Measurements from ENCODE around the gene CRTC1.
A peak's percentile ranks its signal among the peaks of the same experiment; 100 is the strongest.

CRTC1 gene

DNA sequence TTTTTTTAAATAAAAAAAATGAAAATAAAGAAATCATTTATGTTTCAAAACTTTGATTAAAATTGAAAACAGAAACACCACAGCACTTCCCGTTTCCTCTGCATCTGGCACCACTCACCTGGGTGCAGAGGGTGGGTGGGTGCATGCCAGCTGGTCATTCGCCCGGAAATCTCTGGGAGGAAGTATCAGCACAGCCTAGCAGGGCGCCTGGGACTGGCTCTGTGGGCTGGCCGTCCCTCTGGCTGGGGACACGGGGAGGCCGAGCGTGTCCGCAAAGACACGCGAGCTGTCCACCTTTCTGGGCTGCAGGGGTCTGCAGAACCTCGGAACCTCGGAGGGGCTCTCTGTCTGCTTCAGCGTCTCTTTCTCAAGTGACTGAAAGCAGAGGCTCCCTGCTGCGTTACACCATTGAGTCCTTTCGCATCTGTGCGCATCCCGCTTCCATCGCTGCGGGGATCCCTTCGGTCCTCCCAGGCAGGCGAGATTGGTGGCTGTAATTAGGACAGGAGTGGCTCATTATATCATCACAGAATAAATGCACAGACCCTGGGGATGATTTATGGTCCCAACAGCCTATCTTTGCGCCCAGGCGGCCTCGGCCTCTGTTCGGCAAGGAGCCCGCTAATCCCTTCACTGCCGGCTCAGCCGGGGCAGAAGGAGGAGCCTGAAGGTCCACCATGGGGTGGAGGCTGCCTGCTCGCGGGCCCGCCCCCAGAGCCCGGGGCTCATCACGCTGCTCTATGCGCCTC, 17.2 kb downstream of the CRTC1 start:
- H3K4me3 Mint-ChIP-seq, result peak overlapping the region; percentile 72
- H3K27me3 Mint-ChIP-seq, result no peaks in the 10 kb centered on the region
- no peaks in the 10 kb centered on the region for H3K9me3 Mint-ChIP-seq
- H3K4me1 Mint-ChIP-seq, result peaks cover 42% of the 10 kb centered on the region
- H3K27ac Mint-ChIP-seq, result peak overlapping the region; percentile 59
- H3K36me3 Mint-ChIP-seq, result no peaks in the 10 kb centered on the region

- H3K36me3 Mint-ChIP-seq, result no peaks in the 10 kb centered on the region
- H3K4me3 Mint-ChIP-seq, result peak overlapping the region; percentile 72
- H3K27ac Mint-ChIP-seq, result no peak overlapping the region
- peaks cover 38% of the 10 kb centered on the region for H3K4me1 Mint-ChIP-seq
- H3K9me3 Mint-ChIP-seq, result no peaks in the 10 kb centered on the region
- no peaks in the 10 kb centered on the region for H3K27me3 Mint-ChIP-seq
Measured at GRCh38 chr19:18701250-18701608, 17.7 kb downstream of the CRTC1 start.

DNA sequence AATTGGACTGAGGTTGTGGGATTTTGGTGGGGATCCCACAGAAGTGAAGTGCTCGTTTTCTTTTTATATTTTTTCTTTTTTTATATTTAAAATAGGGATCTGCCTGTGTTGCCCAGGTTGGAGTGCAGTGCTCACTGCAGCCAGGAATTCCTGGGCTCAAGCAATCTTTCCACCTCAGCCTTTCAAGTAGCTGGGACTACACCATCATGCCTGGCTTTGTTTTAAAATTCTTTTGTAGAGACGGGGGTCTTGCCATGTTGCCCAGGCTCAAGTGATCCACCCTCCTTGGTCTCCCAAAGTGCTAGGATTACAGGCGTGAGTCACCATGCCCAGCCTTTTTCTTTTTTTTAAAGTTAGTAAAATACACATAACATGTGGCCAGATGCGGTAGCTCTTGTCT, 20.6 kb downstream of the CRTC1 start:
- H3K27me3 Mint-ChIP-seq, result no peaks in the 10 kb centered on the region
- no peaks in the 10 kb centered on the region for H3K36me3 Mint-ChIP-seq
- H3K4me3 Mint-ChIP-seq, result no peak overlapping the region
- H3K27ac Mint-ChIP-seq, result no peak overlapping the region
- H3K4me1 Mint-ChIP-seq, result peaks cover 46% of the 10 kb centered on the region
- H3K9me3 Mint-ChIP-seq, result no peaks in the 10 kb centered on the region

DNA sequence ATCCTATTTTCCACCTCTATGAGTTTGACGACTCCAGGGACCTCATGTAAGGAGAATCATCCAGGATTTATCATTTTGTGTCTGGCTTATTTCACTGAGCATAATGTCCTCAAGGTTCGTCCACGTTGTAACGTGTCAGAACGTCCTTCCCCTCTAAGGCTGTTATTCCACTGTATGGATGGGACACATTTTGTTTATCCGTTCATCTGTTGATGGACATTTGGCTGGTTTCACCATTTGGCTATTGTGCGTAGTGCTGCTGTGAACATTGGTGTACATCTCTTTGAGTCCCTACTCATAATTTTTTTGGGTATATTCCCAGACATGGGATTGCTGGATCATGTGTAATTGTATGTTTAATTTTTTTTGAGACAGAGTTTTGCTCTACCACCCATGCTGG, 21.5 kb downstream of the CRTC1 start:
- H3K4me3 Mint-ChIP-seq, result no peak overlapping the region
- H3K27me3 Mint-ChIP-seq, result no peaks in the 10 kb centered on the region
- peaks cover 36% of the 10 kb centered on the region for H3K4me1 Mint-ChIP-seq
- H3K9me3 Mint-ChIP-seq, result no peaks in the 10 kb centered on the region
- no peaks in the 10 kb centered on the region for H3K36me3 Mint-ChIP-seq
- no peak overlapping the region for H3K27ac Mint-ChIP-seq

DNA sequence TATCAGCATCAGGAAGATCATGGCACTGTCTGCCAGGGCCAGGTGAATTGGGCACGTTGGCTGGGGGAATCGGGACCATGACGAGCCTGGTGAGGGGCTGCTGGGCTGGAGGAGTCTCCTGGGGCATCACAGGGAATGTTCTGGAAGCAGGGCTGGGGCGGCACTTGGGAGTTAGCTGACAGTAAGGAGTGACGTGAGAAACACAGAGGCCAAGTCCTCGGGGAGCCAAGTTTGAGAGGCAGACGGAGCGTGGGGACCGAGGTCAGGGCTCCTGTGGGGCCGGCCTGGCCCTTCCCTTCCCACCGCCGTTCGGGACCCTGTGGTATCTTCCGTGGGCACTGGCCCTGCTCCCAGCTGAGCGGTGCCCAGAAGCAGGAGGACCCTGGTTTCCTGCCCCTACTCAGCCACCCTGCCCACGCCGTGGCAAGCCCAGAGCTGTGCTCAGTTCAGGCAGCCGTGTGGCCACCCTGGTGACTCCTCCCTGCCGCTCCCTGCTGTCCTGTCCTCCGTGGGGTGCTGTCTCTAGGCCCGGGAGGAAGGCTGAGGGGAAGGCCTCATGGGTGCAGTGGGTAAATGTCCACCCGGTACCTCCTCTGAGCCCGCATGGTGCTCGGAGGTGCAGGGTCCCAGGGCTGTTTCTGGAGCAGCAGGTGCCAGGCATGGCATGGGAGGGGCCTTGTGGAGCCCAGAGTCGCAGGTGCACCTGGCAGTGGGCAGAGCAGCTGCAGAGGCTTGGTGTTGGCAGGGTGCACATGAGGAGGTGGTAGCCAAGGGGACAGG, 25.2 kb downstream of the CRTC1 start:
- H3K27ac Mint-ChIP-seq, result no peak overlapping the region
- no peaks in the 10 kb centered on the region for H3K27me3 Mint-ChIP-seq
- peaks cover 26% of the 10 kb centered on the region for H3K4me1 Mint-ChIP-seq
- H3K9me3 Mint-ChIP-seq, result no peaks in the 10 kb centered on the region
- H3K36me3 Mint-ChIP-seq, result no peaks in the 10 kb centered on the region
- H3K4me3 Mint-ChIP-seq, result no peak overlapping the region

- Mint-ChIP-seq H3K27me3 (no peaks in the 10 kb centered on the region), H3K36me3 (no peaks in the 10 kb centered on the region), H3K27ac (no peak overlapping the region), H3K4me1 (peaks cover 26% of the 10 kb centered on the region), H3K9me3 (no peaks in the 10 kb centered on the region), H3K4me3 (no peak overlapping the region)
Measured at GRCh38 chr19:18709546-18709945, 26.1 kb downstream of the CRTC1 start.

DNA sequence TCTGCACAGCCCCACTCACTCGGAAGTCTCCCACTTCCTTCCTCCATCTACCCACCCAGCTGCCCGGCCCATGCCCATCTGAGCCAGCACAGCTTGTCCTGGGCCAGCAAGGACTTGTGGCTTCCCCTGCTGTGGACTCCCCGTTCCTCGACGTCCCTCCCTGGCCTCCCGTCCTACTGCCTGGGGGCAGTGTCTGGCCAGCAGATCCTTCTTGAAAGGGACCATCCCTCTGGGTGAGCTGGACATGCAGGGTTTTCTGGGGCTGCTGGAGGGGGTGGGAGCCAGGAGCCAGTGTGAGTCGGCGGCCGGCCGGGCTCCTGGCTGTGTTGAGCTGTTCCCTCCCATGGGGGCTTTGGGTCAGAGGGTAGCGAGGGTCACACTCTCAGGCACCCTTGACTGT, 26.7 kb downstream of the CRTC1 start:
- no peak overlapping the region for H3K4me3 Mint-ChIP-seq
- peaks cover 30% of the 10 kb centered on the region for H3K4me1 Mint-ChIP-seq
- H3K9me3 Mint-ChIP-seq, result no peaks in the 10 kb centered on the region
- H3K27me3 Mint-ChIP-seq, result no peaks in the 10 kb centered on the region
- H3K36me3 Mint-ChIP-seq, result no peaks in the 10 kb centered on the region
- no peak overlapping the region for H3K27ac Mint-ChIP-seq

- H3K9me3 Mint-ChIP-seq, result no peaks in the 10 kb centered on the region
- H3K4me3 Mint-ChIP-seq, result no peak overlapping the region
- H3K4me1 Mint-ChIP-seq, result peaks cover 32% of the 10 kb centered on the region
- no peak overlapping the region for H3K27ac Mint-ChIP-seq
- no peaks in the 10 kb centered on the region for H3K27me3 Mint-ChIP-seq
- H3K36me3 Mint-ChIP-seq, result no peaks in the 10 kb centered on the region
Measured at GRCh38 chr19:18710996-18711751, 27.7 kb downstream of the CRTC1 start.

GRCh38 chr19:18711893-18712292, 28.4 kb downstream of the CRTC1 start:
- Mint-ChIP-seq H3K9me3 (no peaks in the 10 kb centered on the region), H3K27ac (no peak overlapping the region), H3K4me3 (no peak overlapping the region), H3K36me3 (no peaks in the 10 kb centered on the region), H3K27me3 (no peaks in the 10 kb centered on the region), H3K4me1 (peaks cover 31% of the 10 kb centered on the region)

DNA sequence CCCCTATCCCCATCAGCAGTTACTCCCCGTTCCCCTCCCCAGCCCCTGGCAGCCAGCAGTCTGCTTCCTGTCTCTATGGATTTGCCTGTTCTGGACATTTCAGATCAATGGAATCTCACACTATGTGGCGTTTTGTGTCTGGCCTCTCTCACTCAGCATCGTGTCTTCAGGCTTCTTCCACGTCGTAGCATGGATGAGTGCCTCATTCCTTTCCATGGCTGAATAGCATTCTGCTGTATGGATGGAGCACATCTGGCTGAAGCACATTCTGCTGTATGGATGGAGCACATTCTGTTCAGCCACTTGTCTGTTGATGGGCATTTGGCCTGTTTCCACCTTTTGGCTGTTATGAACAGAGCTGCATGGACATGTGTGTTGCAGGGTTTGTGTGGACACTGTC, 29.5 kb downstream of the CRTC1 start:
- no peaks in the 10 kb centered on the region for H3K9me3 Mint-ChIP-seq
- no peaks in the 10 kb centered on the region for H3K36me3 Mint-ChIP-seq
- H3K27ac Mint-ChIP-seq, result no peak overlapping the region
- H3K4me3 Mint-ChIP-seq, result no peak overlapping the region
- H3K27me3 Mint-ChIP-seq, result no peaks in the 10 kb centered on the region
- H3K4me1 Mint-ChIP-seq, result peaks cover 22% of the 10 kb centered on the region

GRCh38 chr19:18713550-18714117, 30.2 kb downstream of the CRTC1 start:
- Mint-ChIP-seq H3K27ac (no peak overlapping the region), H3K9me3 (no peaks in the 10 kb centered on the region), H3K36me3 (no peaks in the 10 kb centered on the region), H3K4me3 (no peak overlapping the region), H3K4me1 (peaks cover 19% of the 10 kb centered on the region), H3K27me3 (no peaks in the 10 kb centered on the region)

DNA sequence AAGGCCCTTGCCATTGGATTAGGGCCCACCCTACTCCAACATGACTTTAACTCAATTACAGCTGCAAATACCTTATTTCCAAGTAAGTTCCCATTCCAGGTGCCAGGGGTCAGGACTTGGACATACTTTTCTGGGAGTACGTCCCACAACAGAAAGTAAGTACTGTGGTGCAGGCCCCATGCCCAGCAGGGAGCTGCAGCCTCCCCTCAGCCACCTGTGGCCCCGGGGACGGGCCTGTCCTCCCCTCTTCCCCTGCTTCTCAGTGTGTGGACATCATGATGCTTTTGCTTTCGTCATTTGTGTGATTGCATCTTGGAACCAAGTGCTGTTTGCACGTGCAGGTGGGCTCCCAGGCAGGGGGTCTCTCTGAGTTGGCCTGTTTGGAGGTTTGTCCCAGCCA, 31.9 kb downstream of the CRTC1 start:
- Mint-ChIP-seq H3K9me3 (no peaks in the 10 kb centered on the region), H3K27me3 (no peaks in the 10 kb centered on the region), H3K27ac (no peak overlapping the region), H3K4me3 (no peak overlapping the region), H3K36me3 (no peaks in the 10 kb centered on the region), H3K4me1 (peaks cover 21% of the 10 kb centered on the region)

DNA sequence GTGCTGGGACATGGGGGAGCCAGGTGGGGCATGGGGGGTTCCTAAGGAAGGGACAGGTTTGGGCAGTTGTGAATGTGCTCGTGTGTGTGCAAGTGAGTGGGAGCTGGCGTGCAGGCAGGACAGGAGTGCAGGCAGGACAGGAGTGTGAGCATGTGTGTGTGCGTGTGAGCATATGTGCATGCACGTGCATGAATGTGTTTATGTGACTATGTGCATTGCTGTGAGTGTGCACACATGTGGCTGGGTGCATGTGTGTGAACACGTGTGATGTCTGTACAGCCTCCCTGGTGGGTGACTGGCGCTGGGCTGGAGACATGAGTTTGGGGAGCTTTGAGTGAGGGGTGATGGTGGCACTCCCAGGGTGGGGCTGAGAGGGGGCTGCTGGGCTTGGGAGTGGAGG, 33.4 kb downstream of the CRTC1 start:
- H3K4me1 Mint-ChIP-seq, result peaks cover 21% of the 10 kb centered on the region
- no peak overlapping the region for H3K27ac Mint-ChIP-seq
- no peaks in the 10 kb centered on the region for H3K27me3 Mint-ChIP-seq
- no peaks in the 10 kb centered on the region for H3K9me3 Mint-ChIP-seq
- H3K4me3 Mint-ChIP-seq, result no peak overlapping the region
- no peaks in the 10 kb centered on the region for H3K36me3 Mint-ChIP-seq

- H3K4me3 Mint-ChIP-seq, result no peak overlapping the region
Measured at GRCh38 chr19:18717601-18718000, 34.1 kb downstream of the CRTC1 start.

GRCh38 chr19:18718015-18718526, 34.6 kb downstream of the CRTC1 start:
- Mint-ChIP-seq H3K27me3 (no peaks in the 10 kb centered on the region), H3K36me3 (no peaks in the 10 kb centered on the region), H3K27ac (peak overlapping the region; percentile 43), H3K4me3 (no peak overlapping the region), H3K4me1 (peaks cover 21% of the 10 kb centered on the region), H3K9me3 (no peaks in the 10 kb centered on the region)

More at GRCh38 chr19:18717601-18718000, 34.1 kb downstream of the CRTC1 start:
- no peak overlapping the region for H3K27ac Mint-ChIP-seq
- H3K27me3 Mint-ChIP-seq, result no peaks in the 10 kb centered on the region
- no peaks in the 10 kb centered on the region for H3K36me3 Mint-ChIP-seq
- H3K9me3 Mint-ChIP-seq, result no peaks in the 10 kb centered on the region
- peaks cover 21% of the 10 kb centered on the region for H3K4me1 Mint-ChIP-seq
